Stimulated activated CD4-positive, alpha-beta T cell treated with anti-CD3 and anti-CD28 coated beads, TNF-alpha, amount 100 ng/mL, for 24 hours (primary cell): ENCODE measurements around the gene GPR108.
"Not testable (repeated sequence)": the region's sequence is repeated elsewhere in the genome, so short reads cannot be mapped to it uniquely, and the experiment has no call there.

Source experiments
- DNase-seq, 3 experiments: peaks; one replicate each; pipeline ENCODE4 v3.0.0-alpha.2; 2020; ENCODE audit warnings: low read depth in 3 of 3

GPR108 gene

GRCh38 chr19:6721138-6721474 is 16.3 kb downstream of the GPR108 start:
- no peak for DNase-seq

DNA sequence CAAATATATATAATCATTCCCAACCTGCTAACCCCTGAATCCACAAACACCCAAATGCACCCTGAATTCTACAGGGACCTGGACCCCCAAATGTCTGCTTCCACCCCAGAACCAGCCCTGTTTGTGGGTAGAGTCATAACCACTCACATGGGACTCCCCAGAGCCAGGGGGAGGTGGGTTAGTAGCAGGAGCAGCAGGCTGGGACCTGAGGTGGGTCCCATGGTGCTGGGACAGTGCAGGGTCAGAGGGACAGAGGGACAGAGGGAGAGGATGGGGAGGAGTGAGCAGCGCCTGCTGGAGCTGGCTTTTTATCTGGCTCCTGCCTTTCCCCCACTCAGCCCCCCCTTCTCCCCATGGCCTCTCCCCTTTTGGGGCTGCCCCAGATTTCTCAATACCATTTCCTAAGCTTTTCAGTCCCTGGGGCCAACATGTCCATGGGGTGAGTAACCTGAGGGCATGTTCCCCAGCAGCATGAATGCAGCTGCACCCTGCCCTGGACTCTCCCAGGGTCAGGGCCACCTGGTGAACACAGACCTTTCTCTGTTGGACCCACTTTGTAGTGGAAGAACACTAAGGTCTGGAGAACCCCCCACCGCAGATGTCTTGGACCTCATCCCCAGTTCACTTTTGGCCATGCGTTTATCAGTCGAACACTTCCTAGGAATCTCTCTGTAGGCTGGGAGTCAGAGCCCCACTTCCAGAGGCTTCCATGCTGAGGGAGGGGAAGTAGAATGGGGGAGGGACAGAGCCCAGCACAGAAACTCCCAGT is 16.8 kb downstream of the GPR108 start, which contains the start of gene C3:
Gene C3, minus strand, starts transcription at position 282 of the 769 bp plus-strand sequence. Its CDS starts 61 bp downstream, at position 221.
- DNase-seq = no peak

DNA sequence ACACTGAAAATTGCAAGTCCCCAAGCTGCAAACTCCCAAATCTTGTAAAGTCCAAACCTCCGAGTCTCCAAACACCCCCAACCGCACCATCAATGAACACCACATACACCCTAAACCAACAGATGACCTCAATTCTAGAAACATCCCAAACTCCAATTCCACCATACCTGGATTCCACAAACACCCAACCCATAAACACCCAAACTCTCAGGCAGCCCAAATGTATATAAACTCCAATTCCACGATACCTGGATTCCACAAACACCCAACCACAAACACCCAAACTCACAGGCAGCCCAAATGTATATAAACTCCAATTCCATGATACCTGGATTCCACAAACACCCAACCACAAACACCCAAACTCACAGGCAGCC is 17.4 kb downstream of the GPR108 start:
- no peak for DNase-seq

DNA sequence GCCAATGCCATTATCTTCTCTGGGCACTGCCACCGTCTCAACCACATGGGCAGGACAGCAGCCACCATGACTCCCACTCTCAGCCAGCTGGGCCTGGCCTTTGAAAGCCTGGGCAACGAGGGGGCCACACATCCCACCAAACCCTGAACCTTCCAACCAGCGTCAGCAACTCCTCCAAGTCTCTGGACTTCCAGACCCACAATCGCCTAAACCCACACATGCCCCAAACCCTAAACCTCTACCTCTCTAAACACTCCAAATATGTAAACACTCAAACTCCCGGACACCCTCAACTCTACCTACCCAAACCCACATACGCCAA is 17.9 kb downstream of the GPR108 start:
- DNase-seq = no peak

DNA sequence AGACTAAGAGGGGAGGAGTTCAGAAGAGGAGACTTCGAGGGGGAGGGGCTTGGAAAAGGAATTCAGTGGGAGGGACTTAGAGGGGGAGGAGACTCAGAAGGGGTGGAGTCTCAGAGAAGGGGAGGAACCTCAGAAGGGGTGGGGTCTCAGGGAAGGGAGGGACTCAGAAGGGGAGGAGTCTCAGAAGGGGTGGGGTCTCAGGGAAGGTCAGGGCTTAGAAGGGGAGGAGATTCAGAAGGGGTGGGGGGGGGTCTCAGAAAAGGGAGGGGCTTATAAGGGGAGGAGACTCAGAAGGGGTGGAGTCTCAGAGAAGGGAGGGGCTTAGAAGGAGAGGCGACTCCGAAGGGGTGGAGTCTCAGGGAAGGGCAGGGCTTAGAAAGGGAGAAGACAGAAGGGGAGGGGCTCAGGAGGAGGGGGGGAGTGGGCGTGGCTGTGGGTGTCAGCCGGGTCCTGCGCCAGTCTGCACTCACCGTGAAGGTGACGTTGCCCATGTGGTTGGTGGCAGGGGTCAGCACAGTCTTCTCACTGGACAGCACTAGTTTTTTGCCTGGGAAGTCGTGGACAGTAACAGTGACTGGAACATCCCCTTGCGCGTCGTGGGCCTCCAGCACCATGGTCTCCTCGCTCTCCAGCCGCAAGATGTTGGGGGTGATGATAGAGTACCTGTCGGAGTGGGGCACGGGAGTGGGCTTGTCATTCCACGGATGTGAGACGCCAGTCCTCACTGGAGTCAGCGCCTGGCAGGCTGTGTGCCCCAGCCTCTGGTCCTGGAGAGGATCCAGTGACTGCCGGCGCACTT is 18.4 kb downstream of the GPR108 start:
- DNase-seq = no peak

DNA sequence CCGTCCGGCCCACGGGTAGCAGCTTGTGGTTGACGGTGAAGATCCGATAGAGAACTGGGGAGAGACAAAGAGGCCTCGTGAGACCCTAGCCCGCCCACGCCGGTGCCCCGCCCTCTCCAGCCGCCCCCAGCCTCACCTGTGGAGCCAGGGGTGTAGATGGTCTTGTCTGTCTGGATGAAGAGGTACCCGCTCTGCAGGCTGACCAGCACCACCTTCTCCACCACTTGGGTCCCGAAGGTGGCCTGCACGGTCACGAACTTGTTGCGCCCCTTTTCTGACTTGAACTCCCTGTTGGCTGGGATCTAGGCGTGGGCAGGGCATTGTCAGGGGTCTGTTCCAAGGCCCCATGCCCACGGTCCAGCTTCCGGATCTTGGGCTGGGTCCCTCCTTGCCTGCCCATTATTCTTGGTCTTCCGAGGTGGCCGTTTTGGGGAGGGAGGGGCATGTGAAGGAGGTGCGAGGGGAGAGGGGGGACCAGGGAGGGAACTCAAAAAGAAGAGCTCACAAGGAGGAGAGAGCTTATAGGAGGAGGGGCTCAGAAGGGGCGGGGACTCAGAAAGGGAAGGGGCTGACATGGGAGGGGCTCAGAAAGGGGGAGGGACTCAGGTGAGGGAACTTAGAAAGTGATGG is 19.2 kb downstream of the GPR108 start:
- no peak for DNase-seq

GRCh38 chr19:6717441-6717971 is 19.9 kb downstream of the GPR108 start:
- DNase-seq = no peak

DNA sequence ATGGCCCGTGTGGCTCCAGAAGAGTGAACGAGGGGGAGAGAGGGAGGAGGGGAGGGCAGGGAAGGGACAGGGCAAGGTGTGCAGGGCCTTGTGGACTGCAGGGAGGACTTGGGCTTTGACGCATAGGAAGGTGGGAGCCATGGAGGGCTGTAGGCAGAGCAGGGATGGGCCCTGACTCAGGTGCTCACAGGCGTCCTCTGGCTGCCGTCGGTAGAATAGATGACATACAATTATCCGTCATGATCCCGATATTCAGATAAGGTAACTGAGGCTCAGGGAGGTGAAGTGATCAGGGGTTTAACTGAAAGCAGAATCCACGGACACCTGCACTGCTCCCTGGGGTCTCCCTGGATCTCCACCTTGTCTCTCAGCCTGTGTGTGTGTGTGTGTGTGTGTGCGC is 20.3 kb downstream of the GPR108 start:
- no peak for DNase-seq

GRCh38 chr19:6716610-6716970 is 20.8 kb downstream of the GPR108 start:
- DNase-seq = no peak

DNA sequence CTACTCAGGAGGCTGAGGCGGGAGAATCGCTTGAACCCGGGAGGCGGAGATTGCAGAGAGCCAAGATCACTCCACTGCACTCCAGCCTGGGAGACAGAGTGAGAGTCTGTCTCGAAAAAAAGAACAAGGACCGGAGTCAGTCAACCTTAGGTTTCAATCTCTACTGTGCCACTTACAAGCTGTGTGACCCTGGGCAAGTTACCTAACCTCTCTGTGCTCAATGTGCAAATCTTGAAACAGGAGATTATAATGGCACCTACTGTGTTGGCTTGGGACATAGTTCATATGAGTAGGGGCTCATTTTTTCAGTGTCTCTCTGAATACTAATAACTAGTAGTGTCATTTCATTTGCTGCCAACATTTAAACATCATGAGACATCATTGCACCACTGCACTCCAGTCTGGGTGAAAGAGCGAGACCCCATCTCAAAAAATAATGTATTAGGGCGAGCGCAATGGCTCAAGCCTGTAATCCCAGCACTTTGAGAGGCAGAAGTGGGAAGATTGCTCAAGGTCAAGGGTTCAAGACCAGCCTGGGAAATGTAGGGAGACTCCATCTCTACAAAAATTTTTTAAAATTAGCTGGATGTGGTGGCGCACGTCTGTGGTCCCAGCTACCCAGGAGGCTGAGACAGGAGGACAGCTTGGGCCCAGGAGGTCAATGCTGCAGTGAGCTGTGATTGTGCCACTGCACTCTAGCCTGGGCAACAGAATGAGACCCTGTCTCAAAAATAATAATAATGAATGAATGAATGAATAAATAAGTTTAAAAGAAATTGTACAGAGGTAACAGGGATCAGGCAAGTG is 22.4 kb downstream of the GPR108 start:
- DNase-seq = no peak

DNA sequence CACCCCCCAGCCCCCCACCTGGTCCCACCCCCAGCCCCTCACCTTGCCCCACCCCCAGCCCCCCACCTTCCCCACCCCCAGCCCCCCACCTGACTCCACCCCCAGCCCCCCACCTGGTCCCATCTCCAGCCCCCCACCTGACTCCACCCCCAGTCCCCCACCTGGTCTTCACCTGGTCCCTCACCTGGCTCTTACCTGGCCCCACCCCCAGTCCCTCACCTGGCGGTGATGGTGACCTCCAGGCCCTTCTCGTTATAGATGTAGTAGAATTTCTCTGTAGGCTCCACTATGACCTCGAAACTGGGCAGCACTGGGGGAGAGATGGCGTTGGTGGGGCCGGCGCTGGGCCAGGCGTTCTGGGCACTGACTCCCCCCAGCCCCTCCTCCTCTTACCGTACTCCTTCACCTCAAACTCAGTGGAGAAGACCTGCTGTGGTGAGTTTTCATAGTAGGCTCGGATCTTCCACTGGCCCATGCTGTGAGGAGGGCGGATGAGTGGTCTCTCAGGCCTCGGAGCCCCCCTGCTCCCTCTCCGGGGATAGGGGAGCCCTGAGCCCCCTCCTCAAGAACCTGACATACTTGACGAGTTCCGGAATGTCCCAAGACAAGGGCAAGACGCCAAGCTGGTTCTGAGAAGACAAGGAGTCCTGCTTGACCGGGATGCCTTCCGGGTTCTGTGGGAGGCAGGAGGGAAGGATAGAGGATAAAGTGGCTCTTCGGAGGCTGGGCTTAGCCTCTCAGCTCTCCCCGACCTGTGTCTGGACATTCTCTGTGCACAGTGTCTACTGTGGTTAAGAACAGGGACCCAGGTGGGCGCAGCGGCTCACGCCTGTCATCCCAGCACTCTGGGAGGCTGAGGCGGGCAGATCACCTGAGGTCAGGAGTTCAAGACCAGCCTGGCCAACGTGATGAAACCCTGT is 23.3 kb downstream of the GPR108 start:
- no peak for DNase-seq

DNA sequence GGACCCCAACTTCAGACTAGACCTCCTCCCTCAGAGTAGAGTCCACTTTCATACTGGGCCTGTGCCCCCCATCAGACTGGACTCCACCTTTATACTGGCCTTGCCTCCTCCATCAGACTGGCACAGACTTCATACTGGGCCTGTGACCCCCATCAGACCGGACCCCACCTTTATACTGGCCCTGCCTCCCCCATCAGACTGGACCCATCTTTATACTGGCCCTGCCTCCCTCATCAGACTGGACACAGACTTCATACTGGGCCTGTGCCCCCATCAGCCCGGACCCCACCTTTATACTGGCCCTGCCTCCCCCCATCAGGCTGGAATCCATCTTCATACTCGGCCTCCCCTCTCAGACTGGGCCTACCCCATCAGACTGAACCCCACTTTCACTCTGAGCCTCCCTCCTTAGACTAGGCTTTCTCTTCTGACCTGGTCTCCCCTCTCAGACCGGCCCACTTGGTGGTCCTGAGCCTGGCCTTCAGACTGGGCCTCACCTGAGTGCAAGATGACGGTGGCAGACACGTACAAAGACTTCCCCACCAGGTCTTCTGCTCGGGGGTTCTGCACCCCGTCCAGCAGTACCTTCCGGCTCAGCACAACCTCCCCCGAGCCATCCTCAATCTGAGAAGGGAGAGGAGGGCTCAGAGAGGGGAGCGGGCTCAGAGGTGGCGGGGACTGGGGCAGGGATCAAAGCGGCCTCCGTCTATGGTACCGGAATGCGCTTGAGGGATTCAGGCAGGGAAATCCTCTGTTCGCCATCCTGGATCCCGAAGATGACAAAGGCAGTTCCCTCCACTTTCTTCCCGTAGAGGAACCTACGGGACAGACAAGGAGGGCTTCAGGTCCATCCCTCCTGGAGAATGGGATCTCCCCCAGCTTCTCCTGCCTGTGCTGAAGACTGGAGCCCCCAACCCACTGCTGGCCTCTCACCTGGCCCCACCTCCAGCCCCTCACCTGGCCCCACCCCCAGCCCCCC is 24.4 kb downstream of the GPR108 start:
- DNase-seq = no peak

- no peak for DNase-seq
Measured at GRCh38 chr19:6712231-6712630, 25.1 kb downstream of the GPR108 start.

GRCh38 chr19:6711605-6712004 is 25.8 kb downstream of the GPR108 start:
- no peak for DNase-seq

- DNase-seq = no peak
Measured at GRCh38 chr19:6711078-6711361, 26.4 kb downstream of the GPR108 start.

GRCh38 chr19:6710273-6711077 is 26.9 kb downstream of the GPR108 start:
- no peak for DNase-seq

DNA sequence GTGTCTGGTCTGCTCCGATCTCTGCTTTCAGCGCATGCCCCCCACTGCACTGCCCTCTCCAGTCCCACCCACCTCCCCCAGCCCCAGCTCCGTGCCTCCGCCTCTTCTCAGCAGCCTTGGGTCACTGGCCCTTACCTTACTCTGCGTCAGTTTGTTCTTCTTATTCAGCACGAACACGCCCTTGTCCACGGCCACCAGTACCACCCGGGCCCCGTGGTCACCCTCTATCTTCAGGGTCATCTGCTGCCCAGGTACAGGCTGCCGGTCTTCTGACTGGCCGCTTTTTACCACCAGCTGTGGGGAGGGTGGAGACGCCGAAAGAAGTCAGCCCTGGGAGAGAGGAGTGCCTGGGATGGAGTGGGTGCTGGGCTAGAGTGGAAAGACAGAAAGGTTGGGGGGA is 27.8 kb downstream of the GPR108 start:
- DNase-seq = no peak

DNA sequence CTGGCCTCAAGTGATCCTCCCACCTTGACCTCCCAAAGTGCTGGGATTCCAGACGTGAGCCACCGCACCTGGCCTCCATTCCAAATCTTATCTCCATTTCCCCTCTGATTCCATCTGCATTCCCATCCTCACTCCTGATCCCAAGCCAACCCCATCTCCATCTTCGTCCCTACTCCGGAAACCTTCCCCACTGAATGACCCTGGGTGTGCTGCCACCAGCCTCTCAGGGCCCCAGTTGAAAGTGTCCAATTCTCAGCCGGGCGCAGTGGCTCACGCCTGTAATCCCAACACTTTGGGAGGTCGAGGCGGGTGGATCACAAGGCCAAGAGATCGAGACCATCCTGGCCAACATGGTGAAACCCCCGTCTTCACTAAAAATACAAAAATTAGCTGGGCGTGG is 28.5 kb downstream of the GPR108 start:
- not testable (repeated sequence) for DNase-seq

DNA sequence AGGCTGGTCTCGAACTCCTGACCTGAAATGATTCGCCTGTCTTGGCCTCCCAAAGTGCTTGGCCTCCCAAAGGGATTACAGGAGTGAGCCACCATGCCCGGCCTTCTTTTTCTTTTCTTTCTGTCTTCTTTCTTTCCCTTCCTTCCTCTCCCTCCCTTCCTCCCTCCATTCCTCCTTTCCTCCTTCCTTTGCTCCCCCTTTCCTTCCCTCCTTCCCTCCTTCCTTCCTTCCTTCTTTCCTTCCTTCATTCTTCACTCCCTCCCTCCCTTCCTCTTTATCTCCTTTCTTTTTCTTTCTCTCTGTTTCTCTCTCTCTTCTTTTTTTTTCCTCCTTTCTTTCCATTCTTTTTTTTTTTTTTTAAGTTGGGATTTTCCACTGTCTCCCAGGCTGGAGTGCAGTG is 29.0 kb downstream of the GPR108 start:
- no peak for DNase-seq
